HUES64 (cell line): Measurements from ENCODE around the gene GRK3.
"Not testable (repeated sequence)": the region's sequence is repeated elsewhere in the genome, so short reads cannot be mapped to it uniquely, and the experiment has no call there.

ENCODE experiments used
- H3K27ac ChIP-seq: 2 replicates; pipeline ENCODE4 v1.7.0; 2013; ENCODE audit warnings: low read depth, low read length, inconsistent platforms
- H3K27me3 ChIP-seq: 2 replicates; pipeline ENCODE4 v1.6.1; 2013; ENCODE audit warnings: mild to moderate bottlenecking, low read length; ENCODE audit not compliant: insufficient read depth
- H3K36me3 ChIP-seq: 2 replicates; pipeline ENCODE4 v1.6.1; 2013; ENCODE audit warnings: mild to moderate bottlenecking, low read length; ENCODE audit not compliant: insufficient read depth
- H3K4me1 ChIP-seq: 2 replicates; pipeline ENCODE4 v1.6.1; 2013; ENCODE audit warnings: mild to moderate bottlenecking, low read length, moderate library complexity; ENCODE audit not compliant: insufficient read depth
- H3K4me3 ChIP-seq: 2 replicates; pipeline ENCODE4 v1.5.1; 2013; ENCODE audit warnings: mild to moderate bottlenecking, low read length, moderate library complexity
- H3K9ac ChIP-seq: 2 replicates; pipeline ENCODE4 v1.6.1; 2013; ENCODE audit warnings: mild to moderate bottlenecking, low read depth, low read length
- H3K9me3 ChIP-seq: 2 replicates; pipeline ENCODE4 v1.6.1; 2013; ENCODE audit warnings: low read depth, low read length; ENCODE audit not compliant: insufficient read depth
- WGBS: fragments of 150-250, 120-280 bp; methylation state at CpG from one replicate; pipeline ENCODE4 v1.1.7; 2013; ENCODE audit warnings: missing lambda C conversion rate; 5-methylcytosine and 5-hydroxymethylcytosine counted together

The GRK3 gene

GRCh38 chr22:25563761-25564319 lies 635 bp upstream of the GRK3 start:
- Histone ChIP-seq H3K27me3 (peaks cover 17% of the 10 kb centered on the region), H3K9me3 (no peaks in the 10 kb centered on the region), H3K4me1 (peaks cover 31% of the 10 kb centered on the region), H3K27ac (no peak overlapping the region), H3K9ac (peak overlapping the region; percentile 43; the same call in 1 of the 2 replicates), H3K4me3 (peak overlapping the region; percentile 73), H3K36me3 (no peaks in the 10 kb centered on the region)
- WGBS: 11% methylated on average over 21 of the region's 21 CpGs

- Histone ChIP-seq H3K4me3 (peak overlapping the region; percentile 73), H3K4me1 (peaks cover 43% of the 10 kb centered on the region), H3K9ac (peak overlapping the region; percentile 55; the same call in 1 of the 2 replicates), H3K36me3 (no peaks in the 10 kb centered on the region), H3K27ac (no peak overlapping the region), H3K27me3 (peaks cover 17% of the 10 kb centered on the region), H3K9me3 (no peaks in the 10 kb centered on the region)
- under 1% methylated on average over 61 of the region's 61 CpGs for WGBS
Observed at GRCh38 chr22:25564979-25565677, 653 bp downstream of the GRK3 start.

- no peak overlapping the region for H3K9ac ChIP-seq
- H3K4me3 ChIP-seq: peak overlapping the region; percentile 73
- 77% methylated on average over 4 of the region's 5 CpGs for WGBS
- H3K27me3 ChIP-seq: peaks cover 17% of the 10 kb centered on the region
- H3K36me3 ChIP-seq: no peaks in the 10 kb centered on the region
- H3K4me1 ChIP-seq: peaks cover 46% of the 10 kb centered on the region
- H3K9me3 ChIP-seq: no peaks in the 10 kb centered on the region
- H3K27ac ChIP-seq: no peak overlapping the region
Observed at GRCh38 chr22:25566186-25566897, 1.9 kb downstream of the GRK3 start.

GRCh38 chr22:25566898-25567235 lies 2.4 kb downstream of the GRK3 start:
- H3K27ac ChIP-seq: no peak overlapping the region
- no peaks in the 10 kb centered on the region for H3K9me3 ChIP-seq
- H3K4me1 ChIP-seq: peaks cover 46% of the 10 kb centered on the region
- H3K27me3 ChIP-seq: peaks cover 17% of the 10 kb centered on the region
- peak overlapping the region; percentile 73; the same call in 1 of the 2 replicates for H3K4me3 ChIP-seq
- H3K9ac ChIP-seq: no peak overlapping the region
- WGBS: 37% methylated on average over 2 of the region's 2 CpGs
- H3K36me3 ChIP-seq: no peaks in the 10 kb centered on the region

GRCh38 chr22:25567251-25567675 lies 2.8 kb downstream of the GRK3 start:
- Histone ChIP-seq H3K27me3 (peaks cover 17% of the 10 kb centered on the region), H3K4me1 (peaks cover 46% of the 10 kb centered on the region), H3K4me3 (peak overlapping the region; percentile 73; the same call in 1 of the 2 replicates), H3K36me3 (no peaks in the 10 kb centered on the region), H3K9me3 (no peaks in the 10 kb centered on the region), H3K27ac (no peak overlapping the region), H3K9ac (no peak overlapping the region)
- 71% methylated on average over 1 of the region's 1 CpG for WGBS

DNA sequence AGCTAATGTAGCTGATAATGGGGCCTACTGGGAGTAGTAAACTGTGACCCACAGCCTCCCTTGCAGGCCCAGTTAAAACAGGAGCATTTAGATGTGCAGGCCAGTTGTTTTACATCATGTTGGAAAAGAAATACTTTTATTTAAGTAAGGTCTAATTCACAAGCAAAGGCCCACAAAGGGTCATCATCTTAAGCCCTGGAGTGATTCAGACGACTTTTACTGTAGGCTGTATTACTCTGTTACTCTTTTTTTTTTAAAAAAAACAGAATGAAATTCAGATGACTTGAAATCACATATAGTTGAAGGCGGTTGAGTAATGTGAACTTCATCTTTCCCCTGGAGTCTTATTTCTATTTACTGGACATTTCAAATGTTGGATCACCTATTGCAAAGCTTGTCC lies 3.6 kb downstream of the GRK3 start:
- not testable (repeated sequence) for H3K27ac ChIP-seq, H3K9me3 ChIP-seq, H3K36me3 ChIP-seq, H3K4me3 ChIP-seq, H3K9ac ChIP-seq
- peaks cover 13% of the 10 kb centered on the region for H3K27me3 ChIP-seq
- H3K4me1 ChIP-seq: peaks cover 46% of the 10 kb centered on the region
- WGBS: 79% methylated on average over 2 of the region's 2 CpGs

GRCh38 chr22:25569361-25569760 lies 4.9 kb downstream of the GRK3 start:
- Histone ChIP-seq H3K4me3 (no peak overlapping the region), H3K4me1 (peaks cover 42% of the 10 kb centered on the region), H3K9ac (no peak overlapping the region), H3K27ac (no peak overlapping the region), H3K9me3 (no peaks in the 10 kb centered on the region), H3K36me3 (no peaks in the 10 kb centered on the region), H3K27me3 (no peaks in the 10 kb centered on the region)
- WGBS: 81% methylated on average over 9 of the region's 9 CpGs

- Histone ChIP-seq H3K4me1 (peaks cover 42% of the 10 kb centered on the region), H3K27me3 (no peaks in the 10 kb centered on the region), H3K36me3 (no peaks in the 10 kb centered on the region), H3K9me3 (no peaks in the 10 kb centered on the region), H3K27ac (no peak overlapping the region), H3K4me3 (no peak overlapping the region), H3K9ac (no peak overlapping the region)
- 93% methylated on average over 10 of the region's 10 CpGs for WGBS
Observed at GRCh38 chr22:25569983-25570382, 5.5 kb downstream of the GRK3 start.

DNA sequence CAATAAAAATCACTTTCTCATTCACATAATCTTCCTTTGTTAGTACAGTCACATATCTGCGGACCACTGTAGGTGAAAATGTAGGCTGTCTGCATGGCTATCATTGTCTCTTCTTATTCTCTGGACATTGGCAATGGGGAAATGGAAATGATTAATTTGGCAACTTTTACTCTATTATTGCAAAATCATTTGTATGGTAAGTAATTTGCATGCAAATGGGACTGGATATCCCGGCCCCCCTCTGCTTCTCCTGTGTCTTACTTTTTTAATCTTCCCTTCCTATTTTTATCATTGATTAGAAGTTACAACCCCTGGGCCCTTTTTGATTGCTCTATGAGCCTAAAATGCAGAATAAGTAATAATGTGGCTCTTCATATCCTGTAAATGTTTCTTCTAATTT lies 6.0 kb downstream of the GRK3 start:
- WGBS: 100% methylated on average over 1 of the region's 2 CpGs
- Histone ChIP-seq H3K27ac (no peak overlapping the region), H3K27me3 (no peaks in the 10 kb centered on the region), H3K9me3 (no peaks in the 10 kb centered on the region), H3K4me1 (peaks cover 42% of the 10 kb centered on the region), H3K4me3 (no peak overlapping the region), H3K36me3 (no peaks in the 10 kb centered on the region), H3K9ac (no peak overlapping the region)

DNA sequence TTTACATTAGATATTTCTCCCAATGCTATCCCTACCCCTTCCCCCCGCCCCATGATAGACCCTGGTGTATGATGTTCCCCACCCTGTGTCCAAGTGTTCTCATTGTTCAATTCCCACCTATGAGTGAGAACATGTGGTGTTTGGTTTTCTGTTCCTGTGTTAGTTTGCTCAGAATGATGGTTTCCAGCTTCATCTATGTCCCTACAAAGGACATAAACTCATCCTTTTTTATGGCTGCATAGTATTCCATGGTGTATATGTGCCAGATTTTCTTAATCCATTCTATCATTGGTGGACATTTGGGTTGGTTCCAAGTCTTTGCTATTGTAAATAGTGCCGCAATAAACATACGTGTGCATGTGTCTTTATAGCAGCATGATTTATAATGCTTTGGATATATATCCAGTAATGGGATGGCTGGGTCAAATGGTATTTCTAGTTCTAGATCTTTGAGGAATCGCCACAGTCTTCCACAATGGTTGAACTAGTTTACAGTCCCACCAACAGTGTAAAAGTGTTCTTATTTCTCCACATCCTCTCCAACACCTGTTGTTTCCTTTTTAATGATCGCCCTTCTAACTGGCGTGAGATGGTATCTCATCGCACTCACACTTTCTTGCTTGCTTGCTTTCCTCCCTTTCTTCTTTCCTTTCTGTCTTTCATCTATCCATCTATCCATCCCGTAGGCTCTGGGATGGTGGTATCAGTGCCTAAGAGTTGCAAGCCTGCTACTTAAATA lies 7.7 kb downstream of the GRK3 start:
- WGBS: 95% methylated on average over 8 of the region's 8 CpGs
- H3K4me1 ChIP-seq: peaks cover 31% of the 10 kb centered on the region
- not testable (repeated sequence) for H3K27ac ChIP-seq, H3K27me3 ChIP-seq, H3K9me3 ChIP-seq, H3K4me3 ChIP-seq, H3K9ac ChIP-seq, H3K36me3 ChIP-seq

- Histone ChIP-seq H3K27ac (no peak overlapping the region), H3K4me1 (peaks cover 25% of the 10 kb centered on the region), H3K27me3 (no peaks in the 10 kb centered on the region), H3K9ac (no peak overlapping the region), H3K36me3 (no peaks in the 10 kb centered on the region), H3K9me3 (no peaks in the 10 kb centered on the region), H3K4me3 (no peak overlapping the region)
Observed at GRCh38 chr22:25572708-25573171, 8.3 kb downstream of the GRK3 start.
